HepG2 (cell line): ENCODE data around the gene SULT2B1. TPM values are rescaled to one million over a fixed set of nuclear protein-coding genes. Genes with fewer than 3 reads are reported as not detected.

Experiments used
- E2F1 ChIP-seq: sonication (generic); formaldehyde crosslinking; IDR thresholded peaks from 2 replicates; pipeline ENCODE4 v1.5.0; 2020; ENCODE audit warnings: missing genetic modification reagents
- FOSL2 ChIP-seq: sonication (generic); formaldehyde crosslinking; IDR thresholded peaks from 2 replicates; pipeline ENCODE4 v1.4.0; 2020; ENCODE audit warnings: missing genetic modification reagents
- GATAD1 ChIP-seq: IDR thresholded peaks from 2 replicates; pipeline ENCODE4 v1.6.1; 2016; ENCODE audit warnings: missing genetic modification reagents, missing compliant biosample characterization
- GTF3A ChIP-seq: sonication (generic); formaldehyde crosslinking; conservative IDR thresholded peaks from 2 replicates; pipeline ENCODE4 v1.4.0; 2020; ENCODE audit warnings: mild to moderate bottlenecking, missing genetic modification reagents
- IRF1 ChIP-seq: sonication (generic); formaldehyde crosslinking; IDR thresholded peaks from 2 replicates; pipeline ENCODE4 v1.4.0; 2020; ENCODE audit warnings: low read depth, mild to moderate bottlenecking, missing genetic modification reagents
- KLF13 ChIP-seq: sonication (generic); formaldehyde crosslinking; IDR thresholded peaks from 2 replicates; pipeline ENCODE4 v1.4.0; 2020; ENCODE audit warnings: mild to moderate bottlenecking, missing genetic modification reagents
- MAF1 ChIP-seq: sonication (generic); formaldehyde crosslinking; IDR thresholded peaks from 2 replicates; pipeline ENCODE4 v1.5.0; 2020; ENCODE audit warnings: missing genetic modification reagents, borderline replicate concordance
- MBD4 ChIP-seq: IDR thresholded peaks from 2 replicates; pipeline ENCODE4 v1.6.1; 2012; ENCODE audit warnings: low read length, inconsistent platforms, borderline replicate concordance
- NFIC ChIP-seq: IDR thresholded peaks from 2 replicates; pipeline ENCODE4 v1.6.1; 2012; ENCODE audit warnings: mild to moderate bottlenecking, low read length, inconsistent platforms
- NFKBIZ ChIP-seq: IDR thresholded peaks from 2 replicates; pipeline ENCODE4 v1.6.1; 2018; ENCODE audit warnings: missing genetic modification reagents, missing compliant biosample characterization
- PTBP1 ChIP-seq: fragments of 200-400 bp; formaldehyde crosslinking; IDR thresholded peaks from 2 replicates; pipeline ENCODE4 v1.6.1; 2018; ENCODE audit warnings: low read length, low read depth; ENCODE audit not compliant: poor library complexity, severe bottlenecking
- RAD21 ChIP-seq: fragments of 450-650 bp; formaldehyde crosslinking; IDR thresholded peaks from 2 replicates; pipeline ENCODE4 v1.5.0; 2020; ENCODE audit warnings: mild to moderate bottlenecking
- RAD51 ChIP-seq: fragments of 450-650 bp; IDR thresholded peaks from 2 replicates; pipeline ENCODE4 v1.6.1; 2016; ENCODE audit warnings: borderline replicate concordance
- RFX3 ChIP-seq: IDR thresholded peaks from 2 replicates; pipeline ENCODE4 v1.6.1; 2016; ENCODE audit warnings: missing biosample characterization, missing genetic modification reagents
- SMC3 ChIP-seq: IDR thresholded peaks from 2 replicates; pipeline ENCODE4 v1.6.1; 2011; ENCODE audit warnings: low read length, improper control_type of control experiment
- SNAPC5 ChIP-seq: sonication (generic); formaldehyde crosslinking; IDR thresholded peaks from 2 replicates; pipeline ENCODE4 v1.8.1; 2023; ENCODE audit warnings: mild to moderate bottlenecking, missing genetic modification reagents, borderline replicate concordance
- SP5 ChIP-seq: IDR thresholded peaks from 2 replicates; pipeline ENCODE4 v1.6.1; 2016; ENCODE audit warnings: low read depth, borderline replicate concordance
- TBP ChIP-seq: sonication (generic); formaldehyde crosslinking; IDR thresholded peaks from 2 replicates; pipeline ENCODE4 v1.5.0; 2020; ENCODE audit warnings: missing genetic modification reagents
- TFE3 ChIP-seq: IDR thresholded peaks from 2 replicates; pipeline ENCODE4 v1.6.1; 2016
- TRIM24 ChIP-seq: sonication (generic); formaldehyde crosslinking; IDR thresholded peaks from 2 replicates; pipeline ENCODE4 v1.8.0; 2022; ENCODE audit warnings: mild to moderate bottlenecking, missing genetic modification reagents
- ZBTB1 ChIP-seq: sonication (generic); formaldehyde crosslinking; IDR thresholded peaks from 2 replicates; pipeline ENCODE4 v1.4.0; 2020; ENCODE audit warnings: missing genetic modification reagents, borderline replicate concordance
- ZIK1 ChIP-seq: sonication (generic); formaldehyde crosslinking; IDR thresholded peaks from 2 replicates; pipeline ENCODE4 v1.5.0; 2020; ENCODE audit warnings: mild to moderate bottlenecking, low read depth, missing genetic modification reagents, borderline replicate concordance
- ZKSCAN1 ChIP-seq: fragments of 150-350 bp; IDR thresholded peaks from 2 replicates; pipeline ENCODE4 v1.6.1; 2014; ENCODE audit warnings: low read length
- ZNF333 ChIP-seq: sonication (generic); formaldehyde crosslinking; IDR thresholded peaks from 2 replicates; pipeline ENCODE4 v1.4.0; 2020; ENCODE audit warnings: mild to moderate bottlenecking, missing genetic modification reagents, borderline replicate concordance
- ZNF414 ChIP-seq: sonication (generic); formaldehyde crosslinking; IDR thresholded peaks from 2 replicates; pipeline ENCODE4 v1.5.0; 2020; ENCODE audit warnings: missing genetic modification reagents
- ZNF513 ChIP-seq: sonication (generic); formaldehyde crosslinking; conservative IDR thresholded peaks from 2 replicates; pipeline ENCODE4 v1.5.0; 2020; ENCODE audit warnings: missing genetic modification reagents
- polyA plus RNA-seq, 8 experiments: library from polyadenylated mRNA; depleted of rRNA in 3 of 8; stranded (reverse) in 7 of 8; unstranded in 1 of 8; fragments of >200 nt; fragmentation: Illumina TruSeq in 4 of 8; extraction: Trizol in 4 of 8; gene quantifications; 2 replicates each; pipeline versions ENCODE4 v1.2.1 to v1.2.3, GENCODE V29; 2011 to 2016; ENCODE audit warnings: low read depth in 4 of 8, missing spikeins in 1 of 8, mixed read lengths in 1 of 8; ENCODE audit not compliant: insufficient read depth in 1 of 8
- total RNA-seq, 5 experiments: library from RNA; depleted of rRNA; stranded (reverse); fragments of >200 nt; fragmentation: Illumina TruSeq; extraction: Trizol; gene quantifications; 2 replicates each; pipeline ENCODE4 v1.2.3, GENCODE V29; 2016; ENCODE audit warnings: low read depth in 1 of 5

Gene SULT2B1
- total and polyA plus RNA-seq, 2 of the 13 experiments (the other 11 are each of a cell fraction or from before 2014, with no cell fraction given): 0.13 TPM; not detected in 1

GRCh38 chr19:48635263-48635965 lies 83.4 kb downstream of the SULT2B1 start (continued):
- no peak for TF ChIP-seq ZNF513
- 0 out of 2 replicates have a peak, but pooled peaks have one; percentile 11 for TF ChIP-seq RAD21 (CRISPR knock-in tag)
- no peak for TF ChIP-seq TBP (CRISPR knock-in tag)
- TF ChIP-seq SNAPC5 (CRISPR knock-in tag): no peak
- no peak for TF ChIP-seq PTBP1
- TF ChIP-seq GTF3A (CRISPR knock-in tag): no peak
- peak; percentile 23; the same call in 1 of the 2 replicates for TF ChIP-seq GATAD1 (CRISPR knock-in tag)
- no peak for TF ChIP-seq RAD51
- no peak for TF ChIP-seq TFE3
- no peak for TF ChIP-seq KLF13 (CRISPR knock-in tag)
- TF ChIP-seq RFX3: no peak
- TF ChIP-seq FOSL2: no peak
- no peak for TF ChIP-seq NFIC
- TF ChIP-seq ZNF333 (CRISPR knock-in tag): 0 out of 2 replicates have a peak, but pooled peaks have one; percentile 14
- no peak for TF ChIP-seq MBD4
- TF ChIP-seq E2F1: no peak
- TF ChIP-seq SP5 (CRISPR knock-in tag): 0 out of 2 replicates have a peak, but pooled peaks have one; percentile 11
- TF ChIP-seq ZNF414 (CRISPR knock-in tag): no peak
- TF ChIP-seq SMC3: no peak
- TF ChIP-seq TRIM24: no peak
- no peak for TF ChIP-seq MAF1 (CRISPR knock-in tag)
- TF ChIP-seq ZIK1 (CRISPR knock-in tag): no peak
- TF ChIP-seq ZKSCAN1: no peak
- peak; percentile 41; the same call in 1 of the 2 replicates for TF ChIP-seq NFKBIZ
- no peak for TF ChIP-seq ZBTB1 (CRISPR knock-in tag)
- TF ChIP-seq IRF1 (CRISPR knock-in tag): no peak
